Islet of Langerhans (tissue), 1 donor: Measurements from ENCODE around the gene STRN3.
"Not testable (repeated sequence)": the region's sequence is repeated elsewhere in the genome, so short reads cannot be mapped to it uniquely, and the experiment has no call there.

ENCODE experiments used
- FAIRE-seq: peaks from one replicate; lab custom pipeline; 2011; peaks lifted over from hg19 to GRCh38; lab: Jason Lieb, UNC

Gene STRN3

DNA sequence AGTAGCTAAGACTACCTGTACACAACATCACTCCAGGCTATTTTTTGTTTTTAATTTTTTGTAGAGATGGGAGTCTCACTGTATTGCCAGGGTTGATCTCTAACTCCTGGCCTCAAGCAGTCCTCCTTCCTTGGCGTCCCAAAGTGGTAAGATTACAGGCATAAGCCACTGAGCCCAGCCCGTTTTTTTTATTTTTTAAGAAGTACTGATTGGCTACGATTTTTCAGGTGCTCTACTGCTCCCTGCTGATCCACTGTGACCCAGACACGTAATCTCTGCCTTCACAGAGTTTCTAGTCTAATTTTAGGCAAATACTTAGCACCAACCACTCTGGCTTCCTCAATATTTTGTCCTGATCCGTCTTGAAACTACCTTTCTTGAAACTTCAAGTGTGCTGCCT is 4.3 kb upstream of the STRN3 start:
- no peak for FAIRE-seq

DNA sequence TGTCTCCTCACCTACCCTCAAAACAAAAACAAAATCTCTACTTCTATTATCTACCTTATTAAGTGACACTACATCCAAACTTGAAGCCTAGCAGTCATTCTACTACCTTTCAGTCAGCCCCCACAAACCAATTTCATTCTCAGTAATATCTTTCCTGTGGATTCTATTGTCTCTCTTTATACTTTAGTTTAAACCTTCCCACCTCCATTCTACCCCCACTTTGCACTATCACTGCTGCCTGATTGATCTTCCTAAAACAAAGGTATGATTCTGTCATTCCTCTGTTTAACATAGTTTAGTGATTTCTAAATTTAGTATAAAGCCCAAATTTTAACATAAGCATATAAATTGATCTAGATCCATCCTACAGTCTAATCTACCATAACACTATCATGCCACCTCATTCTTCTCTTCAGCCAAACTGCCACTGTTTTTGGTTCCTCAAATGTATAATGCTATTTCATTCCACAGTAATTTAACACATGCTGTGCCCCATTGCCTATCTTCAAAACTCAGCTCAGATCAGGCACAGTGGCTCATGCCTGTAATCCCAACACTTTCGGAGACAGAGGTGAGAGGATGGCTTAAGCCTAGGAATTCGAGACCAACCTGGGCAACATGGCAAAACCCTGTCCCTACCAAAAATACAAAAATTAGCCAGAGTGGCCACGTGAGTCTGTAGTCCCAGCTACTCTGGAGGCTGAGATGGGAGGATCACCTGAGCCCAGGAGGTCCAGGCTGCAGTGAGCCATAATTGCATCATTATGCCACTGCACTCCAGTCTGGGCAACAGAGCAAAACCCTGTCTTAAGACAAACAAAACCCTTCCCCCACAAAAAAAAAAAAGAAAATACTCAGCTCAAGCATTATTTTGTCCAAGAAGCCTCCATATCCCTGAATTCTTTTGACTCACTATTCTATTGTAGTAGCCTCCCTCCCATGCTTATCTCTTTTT is 3.1 kb upstream of the STRN3 start:
- no peak for FAIRE-seq

DNA sequence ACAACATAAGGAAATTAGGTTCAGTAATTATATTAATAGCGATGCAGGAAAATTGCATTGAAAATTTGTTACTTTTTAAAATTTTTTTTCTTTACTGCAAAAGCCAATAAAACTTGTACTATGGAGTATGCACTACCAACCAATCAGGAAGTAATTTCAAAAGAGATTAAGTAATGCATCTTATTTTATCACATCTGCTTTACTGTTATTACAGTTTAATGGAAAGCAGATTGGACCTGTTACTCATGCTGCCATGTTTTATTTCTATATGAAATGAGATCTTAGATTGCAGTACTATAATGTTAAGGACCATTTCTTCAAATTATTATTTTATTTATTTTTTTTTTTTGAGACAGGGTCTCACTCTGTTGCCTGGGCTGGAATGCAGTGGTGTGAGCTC is 1.7 kb upstream of the STRN3 start:
- no peak for FAIRE-seq

DNA sequence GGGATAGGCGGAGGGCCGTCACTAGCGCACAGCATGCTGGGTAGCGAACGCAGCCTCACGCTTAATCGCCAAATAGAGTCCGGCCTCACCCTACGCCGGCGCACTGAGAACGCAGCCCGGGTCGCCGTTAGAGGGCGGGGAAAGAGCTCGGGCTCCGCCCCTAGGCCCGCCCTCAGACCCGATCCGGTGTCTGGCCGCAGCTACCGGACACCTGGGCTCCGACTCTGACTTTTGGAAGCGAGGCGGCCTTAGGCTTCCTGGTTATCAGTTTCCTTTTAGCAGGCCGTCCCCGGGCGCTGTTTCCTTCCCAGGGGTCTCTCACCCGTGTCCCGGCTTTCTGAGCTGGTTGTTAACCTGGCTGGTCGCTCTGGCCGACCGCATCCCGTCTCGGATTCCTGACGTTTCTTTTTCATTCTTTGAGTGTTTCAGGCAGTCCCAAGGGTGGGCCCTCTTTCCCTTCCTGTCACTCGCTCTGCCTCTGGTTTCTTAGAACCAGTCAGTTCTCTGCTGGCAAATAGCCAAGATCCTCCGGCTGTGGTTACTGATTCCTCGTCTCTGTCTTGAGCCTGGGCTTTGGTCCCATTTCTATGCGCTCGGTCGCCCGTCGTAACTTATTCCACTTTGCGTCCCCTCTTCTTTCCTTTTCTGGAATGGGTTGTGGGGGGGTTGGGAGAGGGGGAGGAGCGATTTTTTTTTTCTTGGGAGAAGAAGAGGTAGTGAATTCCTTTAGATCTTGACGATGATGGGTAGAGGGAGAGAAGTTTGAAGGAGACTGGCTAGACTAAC is 464 bp upstream of the STRN3 start:
- FAIRE-seq = no peak

DNA sequence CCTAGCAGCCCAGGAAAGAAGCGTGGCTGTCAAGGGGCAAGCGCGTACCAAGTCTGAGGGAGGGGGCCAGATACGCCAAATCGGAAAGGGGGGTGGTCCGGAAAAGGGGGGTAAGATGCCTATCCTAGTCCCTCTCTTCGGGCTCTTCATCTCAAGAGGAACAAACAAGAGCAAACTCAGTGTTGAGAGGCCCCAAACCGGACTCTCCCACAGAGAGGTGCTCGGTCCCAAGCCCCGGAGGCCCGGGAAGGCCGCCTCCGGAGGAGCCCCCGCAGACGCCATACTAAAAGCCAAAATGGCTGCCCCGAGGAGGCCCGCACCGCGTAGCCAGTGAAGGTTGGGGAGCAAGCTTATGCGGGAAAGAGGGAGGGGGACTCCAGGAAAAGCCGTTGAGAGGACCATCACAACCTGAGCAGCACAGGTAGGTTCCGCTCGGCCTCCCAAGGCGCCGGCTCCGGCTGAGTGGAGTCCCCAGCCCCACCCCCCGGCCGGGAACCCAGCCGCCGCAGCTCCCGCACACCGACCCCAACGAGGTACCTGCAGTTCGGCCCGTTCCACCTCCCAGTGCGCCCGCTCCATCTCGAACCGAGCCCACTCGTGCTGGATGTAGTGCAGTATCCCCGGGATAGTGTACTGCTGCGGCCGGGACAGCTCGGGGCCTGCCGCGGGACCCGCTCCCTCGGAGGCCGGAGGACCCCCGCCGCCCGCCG is 657 bp downstream of the STRN3 start, which contains the start of gene AP4S1:
Gene AP4S1 (plus strand): TSS at position 283 of the 710 bp plus-strand sequence. CDS start 40,548 bp downstream, outside the sequence.
- FAIRE-seq = no peak

DNA sequence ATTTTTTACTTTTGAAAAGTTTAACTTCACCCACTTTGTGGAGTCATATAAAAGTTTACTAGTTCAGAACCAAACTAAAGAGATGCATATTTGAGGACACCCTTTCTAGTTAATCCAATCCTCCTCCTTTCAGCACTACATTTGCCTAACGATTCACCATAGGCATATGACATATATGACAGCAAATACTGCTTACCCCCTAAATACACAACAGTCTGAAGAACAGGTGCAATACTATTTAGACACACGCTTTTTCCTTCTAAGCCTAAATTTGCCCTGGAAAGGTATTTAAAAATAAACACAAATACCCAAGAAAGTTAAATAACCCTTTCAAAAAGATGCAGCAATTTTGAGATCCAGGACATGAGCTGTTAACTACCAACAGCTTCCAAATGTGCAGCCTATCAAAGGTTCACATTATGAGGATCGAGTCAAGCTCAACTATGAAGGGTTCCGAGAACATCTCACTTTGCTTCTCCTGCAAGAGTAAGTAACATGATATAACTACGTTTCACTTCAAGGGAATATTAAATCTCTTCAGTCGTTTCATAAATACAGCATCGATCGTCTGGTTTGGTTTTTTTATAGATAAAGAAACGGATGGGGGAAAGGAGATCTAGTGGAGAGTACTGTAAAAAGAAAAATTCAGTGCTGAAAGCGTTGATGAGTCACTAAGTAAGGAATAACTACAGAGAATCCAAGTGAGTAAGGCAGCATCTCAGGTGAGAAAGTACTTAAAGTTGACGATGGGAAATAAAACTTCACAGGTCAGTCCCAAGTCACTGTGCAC is 1.4 kb downstream of the STRN3 start:
- no peak for FAIRE-seq

DNA sequence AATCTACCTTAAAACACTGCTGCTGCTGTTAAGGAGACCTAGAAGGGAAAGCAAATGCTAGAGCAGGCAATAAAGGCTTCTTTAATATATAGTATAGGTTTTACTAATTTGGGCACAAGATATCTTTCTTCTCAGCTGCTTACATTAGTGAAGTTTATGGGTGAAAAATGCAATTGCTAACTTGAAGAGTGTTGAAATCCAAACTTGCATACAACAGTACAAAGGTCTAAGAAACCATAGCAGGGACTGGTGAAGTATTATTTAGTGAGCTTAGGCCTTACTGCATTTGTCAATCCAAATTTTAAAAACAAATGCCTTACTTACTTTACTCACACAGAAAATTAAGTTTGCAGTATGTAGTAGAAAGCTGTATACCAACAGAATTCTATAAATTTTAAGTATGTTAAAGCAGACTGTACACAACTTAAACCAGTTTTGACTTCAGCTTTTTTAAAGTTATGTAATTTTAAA is 2.1 kb downstream of the STRN3 start:
- no peak for FAIRE-seq

DNA sequence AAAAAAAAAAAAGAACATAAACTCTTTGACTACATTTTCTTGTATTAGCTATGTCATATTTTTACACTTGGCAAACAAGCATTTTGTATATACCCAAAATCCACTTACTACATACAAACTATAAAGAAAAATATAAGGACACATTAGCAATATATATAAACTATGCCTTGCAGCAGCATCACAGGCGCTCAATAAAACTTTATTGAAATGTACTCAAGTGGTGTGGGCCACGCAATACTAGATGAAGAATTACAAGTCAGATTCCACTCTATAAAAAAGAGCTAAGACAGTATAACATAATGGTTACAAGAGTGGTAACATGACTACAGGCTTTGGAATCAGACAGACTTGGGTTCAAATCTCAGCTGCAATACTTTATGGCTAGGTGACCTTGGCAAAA is 3.8 kb downstream of the STRN3 start:
- no peak for FAIRE-seq

DNA sequence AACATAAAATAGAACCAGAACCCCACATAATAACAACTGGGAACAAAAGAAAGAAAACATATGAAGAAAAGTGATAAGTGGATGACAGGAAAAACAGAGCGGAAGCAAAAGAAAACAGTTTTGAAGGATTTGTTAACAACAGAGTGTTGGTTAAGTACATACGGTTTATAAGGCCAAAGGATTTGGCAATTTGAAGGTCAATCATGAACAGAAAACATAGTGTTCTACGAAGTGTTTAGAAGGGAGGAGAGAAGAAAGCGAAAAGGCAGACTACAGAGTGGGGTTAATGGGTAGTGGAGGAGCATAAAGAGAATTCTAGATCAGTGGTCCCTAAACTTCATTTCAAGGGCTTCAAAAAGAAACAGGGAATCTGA is 4.6 kb downstream of the STRN3 start:
- no peak for FAIRE-seq

DNA sequence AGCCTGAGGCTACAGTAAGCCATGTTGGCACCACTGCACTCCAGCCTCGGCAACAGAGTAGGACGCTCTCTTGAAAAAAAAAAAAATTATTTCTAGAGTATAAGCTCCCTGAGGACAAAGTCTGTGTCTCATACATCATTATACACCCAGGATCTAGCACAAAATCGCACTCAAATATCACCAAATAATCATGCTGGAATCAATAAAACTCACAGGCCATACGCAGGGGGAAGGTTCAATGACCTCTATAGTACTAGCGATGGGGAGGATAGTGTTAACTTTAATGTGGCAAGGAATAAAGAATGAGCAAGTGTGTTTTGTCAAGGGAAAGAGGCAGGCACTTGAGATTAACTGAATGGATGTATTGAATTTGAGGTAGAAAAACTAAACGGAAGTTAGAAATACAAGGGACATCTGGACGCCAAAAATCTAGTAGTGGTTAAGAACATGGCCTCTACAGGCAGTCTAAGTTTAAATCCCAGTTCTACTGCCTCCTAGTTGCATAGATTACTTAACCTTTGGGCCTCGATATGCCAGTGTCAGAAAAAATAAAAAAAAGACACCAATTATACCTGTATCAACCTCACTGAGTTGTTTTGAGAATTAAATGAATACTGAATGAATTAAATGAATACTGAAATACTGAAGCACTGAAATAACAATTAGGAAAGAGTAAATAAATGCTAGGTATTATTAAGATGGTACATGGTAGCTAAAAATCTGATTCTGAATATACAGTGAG is 5.2 kb downstream of the STRN3 start:
- FAIRE-seq = no peak

DNA sequence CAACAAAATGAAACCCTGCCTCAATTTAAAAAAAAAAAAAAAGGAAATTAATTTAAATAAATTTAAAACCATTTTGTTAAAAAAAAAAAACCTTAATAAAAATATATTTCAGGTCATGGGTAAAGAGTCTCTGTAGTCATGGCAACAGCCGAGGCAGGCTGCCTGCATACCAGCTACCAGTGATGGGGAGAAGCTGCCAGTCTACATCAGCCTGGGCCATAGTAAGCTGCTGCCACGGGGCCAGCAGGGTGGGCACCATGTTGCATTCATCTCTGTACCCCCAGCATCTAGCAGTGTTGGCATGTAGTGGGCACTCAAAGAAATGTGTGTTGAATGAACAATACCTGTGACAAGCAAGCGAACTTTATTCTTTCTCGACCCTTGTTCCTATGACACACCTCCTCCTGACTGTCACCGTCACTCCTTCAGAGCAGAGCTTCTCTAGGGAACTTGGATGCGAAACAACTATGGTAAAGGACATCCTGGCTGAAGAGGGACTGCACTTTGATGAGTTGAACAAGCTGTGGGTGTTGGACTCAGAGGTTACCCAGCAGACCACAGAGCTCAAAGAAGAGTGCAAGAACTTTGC is 8.0 kb downstream of the STRN3 start:
- FAIRE-seq = no peak

DNA sequence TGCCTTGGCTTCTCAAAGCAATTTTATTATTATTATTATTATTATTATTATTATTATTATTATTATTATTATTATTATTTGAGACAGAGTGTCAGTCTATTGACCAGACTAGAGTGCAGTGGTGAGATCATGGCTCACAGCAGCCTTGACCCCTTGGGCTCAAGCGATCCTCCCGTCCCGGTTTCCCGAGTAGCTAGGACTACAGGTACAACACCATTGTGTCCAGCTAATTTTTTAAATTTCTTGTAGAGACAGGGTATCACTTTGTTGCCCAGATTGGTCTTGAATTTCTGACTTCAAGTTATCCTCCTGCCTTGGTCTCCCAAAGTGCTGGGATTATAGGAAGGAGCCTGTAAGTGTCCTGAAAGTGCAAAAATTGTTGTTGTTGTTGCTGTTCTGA is 12.3 kb downstream of the STRN3 start:
- no peak for FAIRE-seq

DNA sequence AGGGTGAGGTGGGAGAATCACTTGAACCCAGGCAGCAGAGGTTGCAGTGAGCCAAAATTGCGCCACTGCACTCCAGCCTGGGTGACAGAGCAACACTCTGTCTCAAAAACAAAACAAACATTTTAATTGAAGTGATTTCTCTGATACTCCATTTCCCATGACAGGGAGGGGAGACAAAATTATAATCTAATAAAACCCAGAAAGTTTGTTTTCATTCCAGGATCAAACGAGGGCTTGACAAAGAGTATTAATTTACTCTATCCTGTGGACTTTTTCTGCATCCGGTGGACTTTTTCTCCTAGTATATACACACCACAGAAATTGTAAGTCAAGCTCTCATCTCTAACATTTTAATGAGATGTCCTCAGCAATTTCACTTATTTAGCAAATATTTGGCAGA is 15.2 kb downstream of the STRN3 start:
- no peak for FAIRE-seq

DNA sequence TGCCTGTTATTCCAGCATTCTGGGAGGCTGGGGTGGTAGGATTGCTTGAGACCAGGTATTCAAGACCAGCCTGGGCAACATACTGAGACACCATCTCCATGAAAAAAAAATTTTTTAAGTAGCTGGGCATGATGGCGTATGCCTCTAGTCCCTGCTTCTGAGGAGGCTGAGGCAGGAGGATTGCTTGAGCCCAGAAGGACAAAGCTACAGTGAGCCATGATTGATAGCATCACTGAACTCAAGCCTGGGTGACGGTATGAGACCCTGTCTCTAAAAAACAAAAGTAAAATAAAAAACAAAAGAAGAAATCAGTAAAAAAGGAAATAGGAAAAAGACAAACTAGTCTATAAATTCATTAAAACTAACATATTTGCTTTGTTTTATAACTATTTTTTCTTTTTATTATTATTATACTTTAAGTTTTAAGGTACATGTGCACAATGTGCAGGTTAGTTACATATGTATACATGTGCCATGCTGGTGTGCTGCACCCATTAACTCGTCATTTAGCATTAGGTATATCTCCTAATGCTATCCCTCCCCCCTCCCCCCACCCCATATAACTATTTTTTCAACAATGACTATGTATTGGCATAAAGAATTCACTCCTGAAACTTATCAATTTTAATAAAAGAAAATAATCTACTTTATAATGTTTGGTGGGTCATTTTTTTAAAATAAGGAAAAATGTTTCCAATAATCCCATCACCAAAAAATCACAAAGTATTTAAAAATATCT is 16.2 kb downstream of the STRN3 start:
- no peak for FAIRE-seq

DNA sequence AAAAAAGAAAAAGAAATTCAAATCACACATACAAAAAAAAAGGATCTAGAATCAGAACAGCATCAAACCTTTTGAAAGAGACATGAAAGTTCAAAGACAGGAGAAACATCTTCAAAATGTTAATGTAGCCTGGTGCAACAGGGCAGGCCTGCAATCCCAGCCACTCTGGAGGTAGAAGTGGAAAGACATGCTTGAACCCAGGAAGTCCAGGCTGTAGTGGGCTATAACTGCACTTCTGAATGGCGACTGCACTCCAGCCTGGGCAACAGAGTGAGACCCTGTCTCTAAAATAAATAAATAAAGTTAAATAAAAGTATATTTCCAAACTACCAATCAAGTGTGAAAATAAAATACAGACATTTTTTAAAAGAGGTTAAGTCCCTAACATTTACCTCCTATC is 19.5 kb downstream of the STRN3 start:
- no peak for FAIRE-seq

DNA sequence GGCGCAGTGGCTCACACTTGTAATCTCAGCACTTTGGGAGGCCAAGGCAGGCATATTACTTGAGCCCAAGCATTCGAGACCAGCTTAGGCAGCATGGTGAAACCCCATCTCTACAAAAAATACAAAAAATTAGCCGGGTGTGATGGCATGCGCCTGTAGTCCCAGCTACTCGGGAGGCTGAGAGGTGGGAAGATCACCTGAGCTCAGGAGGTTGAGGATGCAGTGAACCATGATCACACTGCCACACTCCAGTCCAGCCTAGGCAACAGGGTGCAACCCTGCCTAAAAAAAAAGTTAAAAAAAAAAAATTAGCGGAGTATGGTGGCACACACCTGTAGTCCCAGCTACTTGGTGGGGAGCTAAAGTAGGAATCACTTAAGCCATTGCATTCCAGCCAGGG is 22.2 kb downstream of the STRN3 start:
- FAIRE-seq = not testable (repeated sequence)

DNA sequence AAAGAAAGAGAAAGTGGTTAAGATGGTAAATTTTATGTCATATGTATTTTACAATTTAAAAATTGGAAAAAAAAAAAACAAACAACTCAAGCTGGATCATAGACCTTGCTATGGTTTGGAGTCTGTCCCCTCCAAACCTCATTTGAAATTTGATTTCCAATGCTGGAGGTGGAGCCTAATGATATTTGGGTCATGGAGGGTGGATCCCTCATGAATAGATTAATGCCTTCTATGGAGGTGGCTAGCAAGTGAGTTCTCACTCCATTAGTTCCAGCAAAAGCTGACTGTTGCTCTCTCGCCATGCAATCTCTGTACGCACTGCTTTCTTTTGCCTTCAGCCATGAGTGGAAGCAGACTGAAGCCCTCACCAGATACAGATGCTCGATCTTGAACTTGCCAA is 22.9 kb downstream of the STRN3 start:
- FAIRE-seq = no peak

DNA sequence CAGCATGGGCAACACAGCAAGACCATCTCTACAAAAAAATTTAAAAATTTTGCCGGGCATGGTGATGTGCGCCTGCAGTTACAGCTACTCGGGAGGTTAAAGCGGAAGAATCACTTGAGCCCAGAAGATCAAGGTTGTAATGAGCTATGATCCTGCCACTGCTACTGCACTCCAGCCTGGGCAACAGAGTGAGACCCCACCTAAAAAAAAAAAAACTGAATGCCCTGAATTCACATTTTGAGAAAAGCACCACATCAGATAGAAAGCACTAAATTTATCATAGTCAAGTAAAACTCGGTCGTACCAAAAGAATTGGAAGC is 24.9 kb downstream of the STRN3 start:
- no peak for FAIRE-seq

DNA sequence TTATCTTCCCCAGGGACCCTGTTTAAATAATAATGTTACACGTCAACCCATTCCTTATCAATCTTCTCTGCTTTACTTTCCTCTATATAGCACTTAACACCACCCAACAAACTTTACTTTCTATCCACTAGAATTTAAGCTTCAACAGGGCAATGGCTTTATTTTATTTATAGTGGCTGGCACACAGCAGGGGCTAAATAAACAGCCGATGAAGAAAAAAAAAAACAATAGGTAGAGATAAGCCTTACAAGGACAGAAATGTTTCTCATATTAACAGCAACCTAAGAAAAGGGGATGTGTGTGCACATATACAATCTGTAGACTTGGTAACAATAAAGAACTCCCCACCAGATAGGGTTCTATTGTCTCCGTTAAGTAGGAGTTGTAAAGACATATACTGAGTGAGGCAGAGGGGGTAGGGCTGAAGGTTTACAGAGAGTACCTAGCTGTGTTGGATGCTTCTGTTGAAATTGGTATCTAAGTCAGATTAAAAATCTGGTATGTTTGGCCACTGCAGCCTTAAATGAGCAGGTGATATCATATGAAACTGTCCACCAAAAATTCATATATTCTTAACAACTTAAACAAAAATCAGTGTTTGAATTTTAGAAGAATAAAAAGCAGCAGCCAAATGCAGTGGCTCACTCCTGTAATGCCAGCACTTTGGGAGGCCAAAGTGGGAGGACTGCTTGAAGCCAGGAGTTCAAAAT is 25.4 kb downstream of the STRN3 start:
- no peak for FAIRE-seq
